H1 (cell line): Measurements from ENCODE around the gene DPH6. TPM values are rescaled to one million over a fixed set of nuclear protein-coding genes. Genes with fewer than 3 reads are reported as not detected.

Experiments used
- CTCF ChIA-PET: fragments of 300-600 bp; sonication (Branson Sonifier 250); formaldehyde crosslinking; loops from one replicate; lab custom pipeline; 2021; ENCODE audit not compliant: partially characterized antibody; lab: Charles Lee
- POLR2A ChIA-PET: fragments of 300-600 bp; sonication (Branson Sonifier 250); formaldehyde crosslinking; loops from one replicate; lab custom pipeline; 2021; ENCODE audit warnings: inconsistent platforms; ENCODE audit not compliant: partially characterized antibody; lab: Charles Lee
- DNase-seq, 2 experiments: peaks; one replicate each; pipeline versions ENCODE4 v3.0.0 to v3.0.0-alpha.2; 2010 to 2022; ENCODE audit warnings: low spot score in 2 of 2, low read depth in 1 of 2, mixed read lengths in 1 of 2
- FAIRE-seq: peaks from 2 replicates; lab custom pipeline; 2011; peaks lifted over from hg19 to GRCh38; lab: Jason Lieb, UNC
- H2AFZ ChIP-seq: 2 replicates; pipeline ENCODE4 v1.8.1; 2012; ENCODE audit warnings: low read length, inconsistent platforms
- H2AK5ac ChIP-seq: 2 replicates; pipeline ENCODE4 v1.6.1; 2013; ENCODE audit warnings: low read depth, low read length
- H2BK120ac ChIP-seq: replicated peaks from 2 replicates; pipeline ENCODE3; 2013; ENCODE audit warnings: low read depth, low read length, inconsistent platforms
- H2BK12ac ChIP-seq: 2 replicates; pipeline ENCODE4 v1.6.1; 2013; ENCODE audit warnings: low read depth, low read length
- H2BK15ac ChIP-seq: 2 replicates; pipeline ENCODE4 v1.6.1; 2013; ENCODE audit warnings: low read length
- H2BK20ac ChIP-seq: 2 replicates; pipeline ENCODE4 v1.6.1; 2013; ENCODE audit warnings: low read length
- H2BK5ac ChIP-seq: 2 replicates; pipeline ENCODE4 v1.6.1; 2013; ENCODE audit warnings: low read depth, low read length
- H3K14ac ChIP-seq: 2 replicates; pipeline ENCODE4 v1.6.1; 2013; ENCODE audit warnings: inconsistent platforms; ENCODE audit not compliant: insufficient read length
- H3K18ac ChIP-seq: 2 replicates; pipeline ENCODE4 v1.6.1; 2013; ENCODE audit warnings: low read length; ENCODE audit errors: extremely low read depth
- H3K23ac ChIP-seq: 2 replicates; pipeline ENCODE4 v1.6.1; 2013; ENCODE audit warnings: inconsistent platforms; ENCODE audit not compliant: insufficient read length
- H3K23me2 ChIP-seq: 2 replicates; pipeline ENCODE4 v1.6.1; 2013; ENCODE audit warnings: low read depth, low read length
- H3K27ac ChIP-seq: 2 replicates; pipeline ENCODE4 v1.6.1; 2011; ENCODE audit warnings: low read depth, low read length, inconsistent platforms
- H3K27me3 ChIP-seq, 4 experiments: replicated peaks in 1 of 4; 1 replicate in 1 of 4; 2 replicates in 3 of 4; pipeline versions ENCODE4 v1.6.1 to v1.8.1; 2011 to 2013; ENCODE audit warnings: low read length in 3 of 4, mild to moderate bottlenecking in 3 of 4, inconsistent platforms in 2 of 4, mixed read lengths in 2 of 4, moderate library complexity in 1 of 4; ENCODE audit not compliant: control insufficient read depth in 3 of 4, insufficient read depth in 3 of 4; ENCODE audit errors: extremely low read depth in 1 of 4
- H3K36me3 ChIP-seq, 4 experiments: 2 replicates each; pipeline versions ENCODE4 v1.6.1 to v1.8.1; 2011 to 2013; ENCODE audit warnings: mild to moderate bottlenecking in 4 of 4, low read length in 3 of 4, moderate library complexity in 2 of 4, control low read depth in 1 of 4, inconsistent platforms in 1 of 4; ENCODE audit not compliant: insufficient read depth in 4 of 4, control insufficient read depth in 2 of 4
- H3K4ac ChIP-seq: replicated peaks from 2 replicates; pipeline ENCODE3; 2013; ENCODE audit warnings: low read length, low read depth, mixed read lengths, inconsistent platforms; ENCODE audit not compliant: insufficient read length
- H3K4me1 ChIP-seq, 4 experiments: replicated peaks in 1 of 4; 1 replicate in 1 of 4; 2 replicates in 3 of 4; pipeline versions ENCODE4 v1.6.1 to v1.8.1; 2011 to 2013; ENCODE audit warnings: low read length in 3 of 4, inconsistent platforms in 2 of 4, mixed read lengths in 1 of 4; ENCODE audit not compliant: insufficient read depth in 4 of 4, control insufficient read depth in 3 of 4
- H3K4me2 ChIP-seq, 2 experiments: 2 replicates each; pipeline versions ENCODE4 v1.6.1 to v1.8.1; 2011 to 2013; ENCODE audit warnings: low read depth in 2 of 2, low read length in 2 of 2, control low read depth in 1 of 2, inconsistent platforms in 1 of 2, mild to moderate bottlenecking in 1 of 2; ENCODE audit not compliant: insufficient read depth in 1 of 2
- H3K4me3 ChIP-seq, 4 experiments: fragments of 200-600, 300-600 bp in 1 of 4; sonication (generic), shearing (Covaris generic), sonication (Bioruptor Twin) in 1 of 4; 2 replicates each; pipeline versions ENCODE4 v1.5.1 to v1.8.1; 2011 to 2016; ENCODE audit warnings: low read length in 4 of 4, low read depth in 3 of 4, control low read depth in 2 of 4, inconsistent platforms in 2 of 4, mild to moderate bottlenecking in 2 of 4, mixed read lengths in 1 of 4, moderate library complexity in 1 of 4; ENCODE audit not compliant: insufficient read depth in 2 of 4; ENCODE audit errors: extremely low read depth in 1 of 4
- H3K56ac ChIP-seq: replicated peaks from 2 replicates; pipeline ENCODE3; 2013; ENCODE audit warnings: low read depth, mild to moderate bottlenecking, mixed read lengths, low read length, inconsistent platforms; ENCODE audit not compliant: insufficient read length
- H3K79me1 ChIP-seq: 2 replicates; pipeline ENCODE4 v1.6.1; 2013; ENCODE audit warnings: low read depth, low read length, control low read depth
- H3K79me2 ChIP-seq, 2 experiments: 2 replicates each; pipeline versions ENCODE4 v1.6.1 to v1.8.1; 2012 to 2013; ENCODE audit warnings: low read length in 2 of 2, mild to moderate bottlenecking in 2 of 2, inconsistent platforms in 1 of 2; ENCODE audit not compliant: insufficient read depth in 2 of 2, control insufficient read depth in 1 of 2
- H3K9ac ChIP-seq, 4 experiments: replicated peaks in 1 of 4; 1 replicate in 1 of 4; 2 replicates in 3 of 4; pipeline versions ENCODE4 v1.6.1 to v1.8.1; 2011 to 2013; ENCODE audit warnings: low read depth in 3 of 4, low read length in 3 of 4, control low read depth in 2 of 4, mild to moderate bottlenecking in 2 of 4, moderate library complexity in 2 of 4, inconsistent platforms in 1 of 4; ENCODE audit errors: extremely low read depth in 1 of 4
- H3K9me3 ChIP-seq, 2 experiments: 2 replicates each; pipeline versions ENCODE4 v1.6.1 to v1.8.1; 2012 to 2013; ENCODE audit warnings: mild to moderate bottlenecking in 2 of 2, moderate library complexity in 2 of 2, control low read depth in 1 of 2, inconsistent platforms in 1 of 2, low read depth in 1 of 2, low read length in 1 of 2, mixed read lengths in 1 of 2; ENCODE audit not compliant: insufficient read depth in 2 of 2
- H4K20me1 ChIP-seq, 2 experiments: replicated peaks in 1 of 2; 2 replicates each; pipeline versions ENCODE3 to v1.8.1; 2011 to 2013; ENCODE audit warnings: inconsistent platforms in 2 of 2, low read length in 2 of 2, mild to moderate bottlenecking in 1 of 2; ENCODE audit not compliant: insufficient read depth in 2 of 2, control insufficient read depth in 1 of 2
- H4K5ac ChIP-seq: 2 replicates; pipeline ENCODE4 v1.6.1; 2013; ENCODE audit warnings: low read length, low read depth, mixed read lengths, inconsistent platforms; ENCODE audit not compliant: insufficient read length
- H4K8ac ChIP-seq: 2 replicates; pipeline ENCODE4 v1.8.0; 2013; ENCODE audit warnings: mild to moderate bottlenecking, moderate library complexity, low read length, inconsistent platforms; ENCODE audit not compliant: insufficient read depth; ENCODE audit errors: extremely low read depth
- H4K91ac ChIP-seq: replicated peaks from 2 replicates; pipeline ENCODE3; 2013; ENCODE audit warnings: low read length, mixed read lengths, inconsistent platforms; ENCODE audit not compliant: insufficient read length
- CBX8 ChIP-seq: fragments of 300-800, 300-1000 bp; sonication (generic); IDR thresholded peaks from 2 replicates; pipeline ENCODE4 v1.7.1; 2016; ENCODE audit warnings: low read depth, low read length, borderline replicate concordance
- CEBPB ChIP-seq: IDR thresholded peaks from 2 replicates; pipeline ENCODE4 v1.6.1; 2012; ENCODE audit warnings: low read depth, low read length
- CHD1 ChIP-seq: IDR thresholded peaks from 2 replicates; pipeline ENCODE4 v1.6.1; 2012; ENCODE audit warnings: low read depth, low read length, improper control_type of control experiment
- JUN ChIP-seq: IDR thresholded peaks from 2 replicates; pipeline ENCODE4 v1.6.1; 2011; ENCODE audit warnings: low read depth, mild to moderate bottlenecking, improper control_type of control experiment, low read length
- KDM1A ChIP-seq: fragments of 200-600, 300-600 bp; sonication (generic); IDR thresholded peaks from 2 replicates; pipeline ENCODE4 v1.7.1; 2016; ENCODE audit warnings: mild to moderate bottlenecking, low read length, borderline replicate concordance
- NRF1 ChIP-seq: IDR thresholded peaks from 2 replicates; pipeline ENCODE4 v1.6.1; 2011; ENCODE audit warnings: mild to moderate bottlenecking, low read depth, low read length, improper control_type of control experiment
- POLR2AphosphoS5 ChIP-seq: IDR thresholded peaks from 2 replicates; pipeline ENCODE4 v1.6.1; 2011; ENCODE audit warnings: low read depth, low read length
- POU5F1 ChIP-seq: IDR thresholded peaks from 2 replicates; pipeline ENCODE4 v1.6.1; 2011; ENCODE audit warnings: low read depth, mild to moderate bottlenecking, low read length, moderate library complexity
- RNF2 ChIP-seq: fragments of 200-900, 300-1000 bp; sonication (generic); IDR thresholded peaks from 2 replicates; pipeline ENCODE4 v1.7.1; 2016; ENCODE audit warnings: borderline replicate concordance, low read depth, mild to moderate bottlenecking, antibody characterized with exemption, low read length; ENCODE audit not compliant: poor library complexity, severe bottlenecking; ENCODE audit errors: missing control alignments
- RXRA ChIP-seq: IDR thresholded peaks from 2 replicates; pipeline ENCODE4 v1.6.1; 2011; ENCODE audit warnings: low read depth, mild to moderate bottlenecking, low read length, moderate library complexity; ENCODE audit not compliant: insufficient read depth
- SIN3A ChIP-seq, 2 experiments: IDR thresholded peaks in 1 of 2; conservative IDR thresholded peaks in 1 of 2; 2 replicates each; pipeline ENCODE4 v1.6.1; 2011 to 2012; ENCODE audit warnings: low read length in 2 of 2, improper control_type of control experiment in 1 of 2, low read depth in 1 of 2, mild to moderate bottlenecking in 1 of 2
- SIX5 ChIP-seq: IDR thresholded peaks from 2 replicates; pipeline ENCODE4 v1.6.1; 2011; ENCODE audit warnings: mild to moderate bottlenecking, low read depth, low read length
- TBP ChIP-seq: IDR thresholded peaks from 2 replicates; pipeline ENCODE4 v1.6.1; 2011; ENCODE audit warnings: low read depth, low read length, improper control_type of control experiment
- TEAD4 ChIP-seq: IDR thresholded peaks from 2 replicates; pipeline ENCODE4 v1.6.1; 2012; ENCODE audit warnings: low read depth, low read length, inconsistent platforms, mixed read lengths
- YY1 ChIP-seq: IDR thresholded peaks from 2 replicates; pipeline ENCODE4 v1.6.1; 2011; ENCODE audit warnings: low read depth, mild to moderate bottlenecking, low read length
- polyA plus RNA-seq, 7 experiments: library from polyadenylated mRNA; depleted of rRNA in 3 of 7; stranded (reverse) in 5 of 7; unstranded in 2 of 7; fragments of >200 nt in 5 of 7; fragments of 200-250 nt in 2 of 7; gene quantifications; 1 replicate in 5 of 7; 2 replicates in 1 of 7; 4 replicates in 1 of 7; pipeline versions ENCODE4 v1.2.1 to v1.2.3, GENCODE V29; 2011 to 2013; ENCODE audit warnings: missing spikeins in 2 of 7, mixed read lengths in 2 of 7
- total RNA-seq: library from RNA; stranded (reverse); fragmentation: NEBNext Ultra II Directional; extraction: Animal tissue kit (Norgen Biotek cat#: 25700); gene quantifications from 2 replicates; pipeline ENCODE4 v1.2.1, GENCODE V29; 2021

DPH6 gene
- total and polyA plus RNA-seq, 2 of the 8 experiments (the other 6 are each of a cell fraction or from before 2014, with no cell fraction given) = 21.6 to 30.5 TPM

DNA sequence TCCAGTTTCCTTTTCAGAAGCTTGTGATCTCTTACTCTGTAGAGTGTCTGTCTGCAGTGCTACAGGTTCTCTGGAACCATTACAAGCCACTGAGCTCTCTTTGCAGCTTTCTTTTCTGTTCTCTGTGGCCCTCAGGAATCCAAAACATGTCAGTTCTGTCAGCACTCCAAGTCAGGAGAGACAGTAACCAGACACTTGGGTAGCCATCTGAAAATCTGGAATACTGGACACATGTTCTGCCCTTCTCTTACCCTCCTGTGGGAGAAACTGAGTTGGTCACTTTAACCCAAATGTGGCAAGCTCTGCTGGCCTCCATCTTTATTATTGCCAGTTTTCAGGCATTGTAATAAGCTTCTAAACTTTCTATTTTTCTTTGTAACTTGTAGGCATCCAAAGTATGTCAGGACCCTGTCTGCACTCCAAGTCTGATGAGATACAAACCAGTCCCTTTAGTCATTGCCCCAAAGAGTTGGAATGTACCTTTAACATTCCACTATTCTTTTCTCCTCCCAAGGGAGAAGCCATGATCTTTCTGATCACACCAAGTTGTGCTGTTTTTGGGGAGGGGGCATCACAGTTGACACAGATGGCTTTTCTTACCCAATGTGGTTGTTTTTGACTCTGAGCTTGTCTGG lies 183.7 kb downstream of the DPH6 start:
- H3K27ac ChIP-seq = no peak overlapping the region
- H3K4me2 ChIP-seq = no peak overlapping the region
- H3K4ac ChIP-seq = no peak overlapping the region
- H4K8ac ChIP-seq = no peak overlapping the region
- H4K5ac ChIP-seq = no peak overlapping the region
- H4K91ac ChIP-seq = no peak overlapping the region
- H3K23ac ChIP-seq = no peak overlapping the region
- DNase-seq = no peak
- H3K4me3 ChIP-seq = no peak overlapping the region
- no peaks in the 10 kb centered on the region for H3K79me2 ChIP-seq
- POLR2A ChIA-PET = no interaction called here
- H3K79me1 ChIP-seq = no peaks in the 10 kb centered on the region
- peaks cover 12 to 20% of the 10 kb centered on the region in 2 experiments for H3K9me3 ChIP-seq
- no peak overlapping the region for H2AFZ ChIP-seq
- no peak overlapping the region for H3K9ac ChIP-seq
- H2BK120ac ChIP-seq = no peak overlapping the region
- no peak for FAIRE-seq
- H2BK5ac ChIP-seq = no peak overlapping the region
- H2BK12ac ChIP-seq = no peak overlapping the region
- H2BK15ac ChIP-seq = no peak overlapping the region
- H3K56ac ChIP-seq = no peak overlapping the region
- no peak overlapping the region for H2AK5ac ChIP-seq
- H4K20me1 ChIP-seq = no peaks in the 10 kb centered on the region
- no peaks in the 10 kb centered on the region for H3K23me2 ChIP-seq
- H3K18ac ChIP-seq = no peak overlapping the region
- H3K14ac ChIP-seq = no peak overlapping the region
- peaks cover 0 to 1% (median 0%) of the 10 kb centered on the region in 4 experiments; a peak in 2 of 7 replicates for H3K27me3 ChIP-seq
- no peaks in the 10 kb centered on the region for H3K36me3 ChIP-seq
- CTCF ChIA-PET = no interaction called here
- H2BK20ac ChIP-seq = no peak overlapping the region
- H3K4me1 ChIP-seq = no peaks in the 10 kb centered on the region
- TF ChIP-seq RXRA = no peak
- no peak for TF ChIP-seq CBX8
- no peak for TF ChIP-seq KDM1A
- TF ChIP-seq POLR2AphosphoS5 = no peak
- no peak for TF ChIP-seq SIN3A (conservative IDR thresholded peaks at IDR 0.05 in 1 of 2, IDR thresholded peaks at IDR 0.05 in 1 of 2; ENCODE audit: low read depth in 1 of 2, low read length in 2 of 2)
- TF ChIP-seq YY1 = no peak
- TF ChIP-seq CEBPB = no peak
- TF ChIP-seq TBP = no peak
- TF ChIP-seq TEAD4 = no peak
- TF ChIP-seq CHD1 = no peak
- no peak for TF ChIP-seq RNF2
- no peak for TF ChIP-seq JUN
- TF ChIP-seq NRF1 = no peak
- TF ChIP-seq SIX5 = no peak
- TF ChIP-seq POU5F1 = no peak
